Stimulated activated CD4-positive, alpha-beta T cell treated with anti-CD3 and anti-CD28 coated beads, Interleukin-1b, Interleukin-23, amount 100 ng/mL, for 48 hours (primary cell): ENCODE measurements around the gene RAF1.
"Not testable (repeated sequence)": the region's sequence is repeated elsewhere in the genome, so short reads cannot be mapped to it uniquely, and the experiment has no call there.

Experiments used
- DNase-seq: peaks from one replicate; pipeline ENCODE4 v3.0.0-alpha.2; 2020

The RAF1 gene

DNA sequence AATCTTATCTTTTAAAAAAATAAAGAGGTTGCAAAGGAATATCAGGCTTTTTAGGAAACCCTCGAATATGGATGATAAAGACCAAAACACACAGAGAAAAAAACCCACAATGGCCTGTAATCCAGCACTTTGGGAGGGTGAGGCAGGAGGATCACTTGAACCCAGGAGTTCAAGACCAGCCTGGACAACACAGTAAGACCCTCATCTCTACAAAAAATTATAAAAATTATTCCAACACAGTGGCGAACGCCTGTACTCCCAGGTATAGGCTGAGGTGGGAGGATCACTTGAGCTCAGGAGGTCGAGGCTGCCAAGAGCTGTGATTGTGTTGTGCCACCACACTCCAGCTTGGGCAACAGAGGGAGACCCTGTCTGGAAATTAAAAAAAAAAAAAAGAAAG lies 30.8 kb downstream of the RAF1 start:
- no peak for DNase-seq

DNA sequence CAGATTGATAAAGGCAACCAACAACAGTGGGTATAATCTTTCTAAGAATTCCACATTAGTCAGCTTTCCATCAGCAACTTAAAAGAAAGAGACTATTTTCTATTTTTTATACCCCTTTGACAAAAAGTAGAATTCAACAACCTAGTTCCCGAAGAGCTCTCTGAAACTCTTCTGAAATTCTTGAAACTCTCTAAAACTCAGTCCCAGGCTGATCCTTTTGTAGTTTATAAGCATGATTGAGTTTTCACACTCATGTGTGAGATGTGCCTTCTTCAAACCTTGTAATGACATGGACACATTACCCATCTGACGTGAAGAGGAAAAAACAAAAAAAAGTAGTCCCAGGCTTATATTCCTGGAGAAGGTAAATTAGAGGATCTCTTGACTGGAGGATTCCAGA lies 31.4 kb downstream of the RAF1 start:
- no peak for DNase-seq

DNA sequence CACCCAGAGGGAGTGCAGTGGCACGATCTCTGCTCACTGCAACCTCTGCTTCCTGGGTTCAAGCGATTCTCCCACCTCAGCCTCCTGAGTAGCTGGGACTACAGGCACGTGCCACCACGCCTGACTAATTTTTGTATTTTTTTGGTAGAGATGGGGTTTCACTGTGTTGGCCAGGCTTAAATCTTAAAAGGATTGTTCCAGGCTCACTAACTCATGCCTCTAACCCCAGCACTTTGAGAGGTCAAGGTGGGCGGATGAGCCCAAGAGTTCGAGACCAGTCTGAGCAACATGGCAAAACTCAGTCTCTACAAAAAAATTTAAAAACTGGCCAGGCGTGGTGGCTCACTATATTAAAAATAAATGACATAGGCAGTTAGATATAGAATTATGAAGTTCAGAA lies 33.1 kb downstream of the RAF1 start:
- DNase-seq: not testable (repeated sequence)

DNA sequence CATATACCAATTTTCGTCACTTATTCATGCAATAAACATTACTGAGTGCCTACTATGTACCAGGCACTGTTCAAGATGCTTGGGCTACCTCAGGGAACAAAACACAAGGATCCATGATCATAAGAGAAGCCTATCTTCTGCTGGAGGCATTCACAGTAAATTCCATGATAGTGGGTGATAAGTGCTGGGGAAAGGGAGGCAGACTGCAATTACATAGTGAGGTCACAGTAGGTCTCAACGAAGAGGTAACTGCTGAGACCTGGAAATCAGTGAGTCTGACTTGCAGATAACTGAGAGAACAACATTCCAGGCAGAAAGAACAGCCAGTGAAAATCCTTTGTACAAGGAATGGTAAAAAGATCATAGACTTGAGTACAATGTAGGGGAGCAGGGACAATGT lies 33.6 kb downstream of the RAF1 start:
- DNase-seq: no peak

DNA sequence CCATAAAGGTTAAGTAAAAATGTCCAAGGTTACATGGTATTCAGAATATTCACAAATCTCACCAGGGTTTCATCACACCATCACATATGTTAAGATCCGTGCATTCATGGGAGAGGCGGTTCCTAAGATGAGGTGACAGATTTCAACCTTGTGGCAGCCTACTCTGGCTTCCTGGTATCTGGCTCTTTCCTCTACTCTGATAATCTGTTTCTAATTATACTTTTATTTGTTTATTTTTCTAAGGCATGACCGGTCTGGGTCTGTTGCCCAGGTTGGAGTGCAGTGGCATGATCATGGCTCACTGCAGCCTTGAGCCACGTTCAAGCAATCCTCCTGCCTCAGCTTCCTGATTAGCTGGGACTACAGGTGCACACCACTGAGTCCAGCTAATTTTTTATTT lies 34.4 kb downstream of the RAF1 start:
- no peak for DNase-seq

DNA sequence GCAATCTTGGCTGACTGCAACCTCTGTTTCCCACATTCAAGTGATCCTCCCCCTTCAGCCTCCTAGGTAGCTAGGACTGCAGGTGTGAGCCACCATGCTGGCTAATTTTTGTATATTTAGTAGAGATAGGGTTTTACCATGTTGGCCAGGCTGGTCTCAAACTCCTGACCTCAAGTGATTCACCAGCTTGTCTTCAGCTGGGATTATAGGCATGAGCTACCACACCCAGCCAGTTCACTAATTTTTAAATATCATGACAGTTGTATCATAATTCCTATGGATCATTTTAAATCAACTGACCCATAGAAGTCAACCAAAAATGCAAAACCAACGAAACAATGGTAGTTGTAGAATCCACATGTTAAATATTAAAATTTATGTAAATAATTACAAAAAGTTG lies 35.1 kb downstream of the RAF1 start:
- no peak for DNase-seq

DNA sequence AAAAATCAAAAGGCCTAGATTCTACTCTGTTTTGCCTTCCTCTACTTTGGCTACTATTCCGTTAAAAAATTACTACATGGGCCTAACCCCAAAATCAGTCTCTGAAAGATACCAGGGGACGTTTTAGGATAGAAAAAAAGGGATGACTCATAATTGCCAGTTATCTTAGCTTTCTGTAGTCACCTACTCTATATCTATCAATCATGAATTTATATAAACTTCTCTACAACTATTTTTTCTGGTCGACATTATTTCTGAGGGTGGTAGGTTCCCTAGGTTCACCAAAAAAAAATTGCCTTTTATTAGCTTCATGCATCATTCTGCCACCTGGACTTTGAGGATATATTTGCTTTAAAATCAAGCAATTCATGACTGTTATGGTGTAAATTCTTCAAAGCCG lies 36.5 kb downstream of the RAF1 start:
- DNase-seq: no peak

DNA sequence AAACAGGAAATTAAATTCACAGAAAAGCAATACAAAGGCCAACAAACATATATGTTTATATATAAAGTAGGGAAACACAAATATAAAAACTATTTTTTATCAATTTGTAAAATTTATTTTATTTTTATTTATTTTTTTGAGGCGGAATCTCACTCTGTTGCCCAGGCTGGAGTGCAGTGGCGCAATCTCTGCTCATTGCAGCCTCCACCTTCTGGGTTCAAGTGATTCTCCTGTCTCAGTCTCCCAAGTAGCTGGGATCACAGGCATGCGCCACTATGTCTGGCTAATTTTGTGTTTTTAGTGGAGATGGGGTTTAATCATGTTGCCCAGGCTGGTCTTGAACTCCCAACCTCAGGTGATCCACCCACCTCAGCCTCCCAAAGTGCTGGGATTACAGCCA lies 39.0 kb downstream of the RAF1 start:
- not testable (repeated sequence) for DNase-seq

DNA sequence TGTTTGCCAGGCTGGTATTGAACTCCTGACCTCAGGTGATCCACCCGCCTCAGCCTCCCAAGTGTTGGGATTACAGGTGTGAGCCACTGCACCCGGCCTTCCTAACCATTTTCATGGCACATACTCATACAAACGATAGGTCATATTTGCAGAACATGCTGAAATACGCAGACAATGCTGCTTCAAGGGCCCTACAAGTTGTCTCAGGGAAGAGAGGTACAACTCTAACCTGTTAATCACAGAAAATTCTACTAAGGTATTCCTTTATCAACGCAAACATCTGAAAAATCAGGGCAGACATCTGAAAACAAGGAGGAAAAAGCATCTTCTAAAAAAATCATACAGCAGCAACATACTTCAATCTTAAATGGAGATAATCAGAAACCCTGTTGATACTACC lies 39.9 kb downstream of the RAF1 start:
- DNase-seq: no peak

DNA sequence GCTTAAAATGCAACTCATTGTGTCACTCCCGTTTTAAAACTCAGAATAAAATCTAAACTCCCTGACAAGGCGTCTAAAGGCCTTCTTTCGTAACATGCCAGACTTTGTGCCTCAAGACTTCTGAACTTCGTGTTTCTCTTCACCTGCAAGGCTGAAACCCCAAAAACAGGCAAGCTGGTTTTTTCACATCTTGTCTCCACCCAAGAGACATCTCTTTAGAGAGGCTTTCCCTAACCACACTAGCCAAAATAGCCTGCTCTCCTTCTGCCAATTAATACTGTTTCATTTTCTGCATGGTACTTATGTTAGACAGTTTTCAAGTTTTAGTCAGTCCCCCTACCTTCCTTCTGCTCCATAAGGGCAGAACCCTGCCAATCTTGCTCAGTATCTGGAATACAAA lies 41.6 kb downstream of the RAF1 start:
- DNase-seq: no peak

DNA sequence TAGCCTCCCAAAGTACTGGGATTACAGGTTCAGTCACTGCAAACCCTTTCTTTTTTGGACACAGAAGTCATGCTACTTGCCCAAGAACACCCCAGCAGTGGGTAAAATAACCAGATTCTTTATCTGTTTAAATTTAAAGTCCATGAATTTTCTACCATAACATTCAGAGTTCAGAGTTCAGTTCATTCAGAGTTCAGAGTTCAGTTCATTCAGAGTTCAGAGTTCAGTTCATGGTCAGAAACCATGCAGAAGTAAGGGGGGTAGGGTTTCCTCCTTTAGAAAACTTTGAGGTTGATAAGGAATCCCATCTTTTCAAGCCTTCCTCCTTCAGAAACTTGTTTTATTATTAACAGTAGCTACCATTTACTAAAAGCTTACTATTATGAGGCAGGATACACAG lies 43.2 kb downstream of the RAF1 start:
- DNase-seq: no peak

DNA sequence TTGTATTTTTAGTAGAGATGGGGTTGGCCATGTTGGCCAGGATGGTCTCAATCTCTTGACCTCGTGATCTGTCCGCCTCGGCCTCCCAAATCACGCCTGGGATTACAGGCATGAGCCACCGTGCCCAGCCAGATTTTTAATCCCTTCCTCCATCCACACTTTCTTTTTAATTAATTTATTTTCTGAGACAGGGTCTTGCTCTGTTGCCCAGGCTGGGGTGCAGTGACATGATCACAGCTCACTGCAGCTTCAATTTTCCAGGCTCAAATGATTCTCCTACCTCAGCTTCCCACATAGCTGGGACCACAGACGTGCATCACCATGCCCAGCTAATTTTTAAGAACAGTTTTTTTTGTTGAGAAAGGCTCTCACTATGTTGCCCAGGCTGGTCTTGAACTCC lies 43.6 kb downstream of the RAF1 start:
- DNase-seq: no peak

DNA sequence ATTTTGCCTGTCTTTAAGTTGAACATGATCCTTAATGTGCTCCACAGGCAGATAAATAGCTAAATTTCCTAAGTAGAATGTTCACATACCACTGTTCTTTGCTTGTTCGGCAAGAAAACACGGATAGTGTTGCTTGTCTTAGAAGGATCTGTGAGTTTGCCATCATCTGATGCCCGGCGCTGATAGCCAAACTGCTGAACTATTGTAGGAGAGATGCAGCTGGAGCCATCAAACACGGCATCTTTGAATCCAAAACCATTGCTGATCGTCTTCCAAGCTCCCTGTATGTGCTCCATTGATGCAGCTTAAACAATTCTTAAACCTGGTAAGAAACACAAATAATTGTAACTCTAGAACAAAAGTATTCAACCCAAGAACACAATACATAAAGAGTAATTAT lies 45.5 kb downstream of the RAF1 start:
- no peak for DNase-seq

DNA sequence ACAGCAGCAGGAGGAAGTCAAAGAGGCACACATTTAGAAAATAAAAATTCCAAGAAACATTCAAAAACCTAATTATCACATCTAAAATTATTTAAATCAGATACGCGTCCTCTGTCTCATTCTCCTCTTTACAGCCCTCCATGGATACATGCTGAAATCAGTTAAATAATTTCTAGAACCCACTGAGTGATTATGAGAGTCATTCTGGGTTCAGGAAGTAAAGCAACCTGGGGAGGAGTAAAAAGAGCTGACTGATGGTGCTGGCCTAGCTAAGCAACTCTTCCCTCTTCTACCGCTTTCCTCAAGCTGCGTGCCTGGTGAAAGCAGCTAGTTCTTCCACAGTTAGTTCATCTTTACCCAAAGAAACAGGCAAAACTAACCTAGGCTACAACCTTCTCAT lies 48.7 kb downstream of the RAF1 start:
- no peak for DNase-seq

DNA sequence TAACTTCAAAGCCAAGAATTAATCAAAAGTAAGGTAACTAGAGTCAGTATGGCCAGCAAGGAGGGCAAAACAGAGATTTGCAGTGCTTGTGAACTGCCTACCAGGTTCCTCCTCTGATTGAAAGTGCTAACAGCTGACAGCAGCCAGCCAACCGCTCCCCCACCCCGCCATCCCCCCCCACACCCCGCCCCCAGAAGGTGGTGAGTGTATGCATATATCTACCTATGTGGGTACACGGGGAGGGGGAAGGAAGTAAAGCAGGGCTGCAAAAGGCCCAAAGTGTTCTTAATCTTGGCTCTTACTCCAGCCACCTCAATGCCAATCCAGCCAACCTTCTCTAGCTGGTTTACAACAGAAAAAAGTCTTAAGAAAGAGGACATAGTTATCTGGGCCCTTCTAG lies 50.7 kb downstream of the RAF1 start:
- no peak for DNase-seq

DNA sequence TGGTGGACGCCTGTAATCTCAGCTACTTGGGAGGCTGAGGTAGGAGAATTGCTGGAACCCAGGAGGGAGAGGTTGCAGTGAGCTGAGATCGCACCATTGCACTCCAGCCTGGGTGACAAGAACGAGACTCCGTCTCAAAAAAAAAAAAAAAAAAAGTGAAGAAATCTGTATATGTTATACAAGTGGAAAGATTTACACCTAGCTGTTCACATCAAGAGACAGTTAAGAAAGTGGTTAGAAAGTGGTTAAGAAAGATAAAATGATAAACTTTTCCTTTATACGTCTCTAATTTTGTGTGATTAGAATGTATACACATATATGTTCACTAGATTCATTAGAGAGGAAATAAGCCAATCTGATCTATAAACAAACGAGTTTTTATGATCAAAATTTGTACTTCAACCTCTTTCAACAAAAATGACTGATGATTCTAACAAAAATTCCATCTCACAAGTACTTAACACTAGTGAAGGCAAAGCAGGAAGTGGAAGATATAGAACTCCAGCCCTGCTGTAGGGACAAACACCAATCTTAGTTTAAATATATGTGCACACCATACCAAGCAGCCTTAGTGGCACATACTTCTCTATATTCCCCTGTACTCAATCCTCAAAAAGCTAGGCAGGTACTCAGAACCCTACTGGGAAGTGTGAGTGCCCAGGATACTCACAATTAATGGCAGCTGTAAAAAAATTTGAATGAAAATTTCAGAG lies 51.2 kb downstream of the RAF1 start:
- DNase-seq: no peak

DNA sequence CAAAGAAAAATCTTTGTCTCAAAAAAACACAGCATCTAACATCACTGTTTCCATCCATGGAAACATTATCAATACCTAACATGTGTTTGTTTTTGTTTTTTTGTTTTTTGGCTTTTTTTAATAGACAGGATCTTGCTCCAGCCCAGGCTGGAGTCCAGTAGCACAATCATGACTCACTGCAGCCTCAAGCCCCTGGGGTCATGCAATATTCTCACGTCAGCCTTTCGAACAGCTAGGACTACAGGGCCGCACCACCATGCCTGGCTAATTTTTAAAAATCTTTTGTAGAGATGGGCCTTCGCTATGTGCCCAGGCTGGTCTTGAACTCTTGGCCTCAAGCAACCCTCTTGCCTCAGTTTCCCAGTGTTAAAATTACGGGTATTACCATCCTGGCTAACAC lies 52.8 kb downstream of the RAF1 start:
- no peak for DNase-seq

DNA sequence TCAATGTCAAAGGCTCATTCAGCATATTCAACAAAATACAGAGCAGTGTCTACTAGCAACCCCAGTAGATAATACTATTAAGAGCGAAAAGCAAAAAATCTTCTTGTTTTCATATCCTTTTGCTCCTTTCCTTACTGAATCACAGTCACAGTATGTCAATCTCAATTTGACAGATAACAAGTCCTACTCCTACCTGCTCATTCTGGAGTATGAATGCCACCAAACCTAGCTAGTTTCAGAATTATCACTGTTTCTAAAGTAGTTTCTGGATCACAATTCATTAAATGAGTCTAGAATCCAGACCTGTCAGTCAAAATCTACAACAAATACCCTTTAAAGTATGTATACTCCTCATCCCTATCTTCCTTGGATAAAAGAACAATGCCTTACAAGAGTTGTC lies 55.5 kb downstream of the RAF1 start:
- no peak for DNase-seq

DNA sequence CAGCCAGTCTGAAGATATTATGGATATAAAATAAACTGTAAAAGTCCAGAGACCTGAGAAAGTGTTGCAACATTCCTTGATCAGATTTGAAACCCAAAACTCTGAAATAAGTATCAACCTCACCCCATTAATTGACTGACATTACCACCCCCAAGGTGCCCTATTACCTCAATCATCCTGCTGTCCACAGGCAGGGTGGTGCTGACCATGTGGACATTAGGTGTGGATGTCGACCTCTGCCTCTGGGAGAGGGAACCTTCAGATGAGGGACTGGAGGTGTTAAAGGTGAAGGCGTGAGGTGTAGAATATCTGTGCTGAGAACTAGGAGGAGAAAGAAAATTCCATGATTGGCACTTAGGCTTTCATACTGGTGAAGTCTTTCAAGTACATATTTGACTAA lies 59.9 kb downstream of the RAF1 start:
- no peak for DNase-seq

DNA sequence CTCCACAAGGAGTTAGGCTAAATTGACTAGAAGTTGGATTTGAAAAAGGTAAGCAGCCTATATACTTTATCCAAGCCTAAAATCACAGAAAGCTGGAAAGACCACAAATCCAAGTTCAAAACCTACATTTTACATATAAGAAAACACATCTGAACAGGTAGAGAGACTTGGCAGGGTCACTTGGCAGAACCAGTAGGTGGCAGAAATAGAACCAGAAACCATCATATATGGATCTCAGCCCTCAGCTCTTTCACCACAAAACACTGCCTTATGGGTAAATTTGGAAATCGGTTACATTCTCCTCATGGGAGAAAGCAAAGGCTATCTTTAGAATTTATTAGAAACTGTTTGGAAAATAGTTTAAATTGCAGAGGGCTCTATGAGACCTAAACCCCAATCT lies 62.8 kb downstream of the RAF1 start:
- DNase-seq: no peak

DNA sequence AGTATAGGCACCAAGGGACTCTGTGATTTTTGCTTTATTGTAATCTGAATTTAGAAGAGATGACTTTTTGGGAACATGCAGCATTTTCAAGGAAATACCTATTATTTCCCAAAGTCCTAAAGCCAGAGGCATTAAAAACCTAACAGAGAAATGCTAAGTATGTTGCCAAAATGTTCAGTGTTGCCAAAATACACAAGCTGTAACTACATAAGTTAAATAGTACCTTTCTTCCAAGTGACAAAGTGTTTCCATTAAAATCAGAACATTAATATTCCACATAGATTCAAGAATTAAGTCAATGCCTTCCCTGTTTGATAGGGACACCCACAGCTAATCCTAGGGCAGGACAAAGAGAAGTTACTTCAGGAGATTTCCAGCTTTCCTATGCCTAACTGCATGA lies 65.0 kb downstream of the RAF1 start:
- no peak for DNase-seq

DNA sequence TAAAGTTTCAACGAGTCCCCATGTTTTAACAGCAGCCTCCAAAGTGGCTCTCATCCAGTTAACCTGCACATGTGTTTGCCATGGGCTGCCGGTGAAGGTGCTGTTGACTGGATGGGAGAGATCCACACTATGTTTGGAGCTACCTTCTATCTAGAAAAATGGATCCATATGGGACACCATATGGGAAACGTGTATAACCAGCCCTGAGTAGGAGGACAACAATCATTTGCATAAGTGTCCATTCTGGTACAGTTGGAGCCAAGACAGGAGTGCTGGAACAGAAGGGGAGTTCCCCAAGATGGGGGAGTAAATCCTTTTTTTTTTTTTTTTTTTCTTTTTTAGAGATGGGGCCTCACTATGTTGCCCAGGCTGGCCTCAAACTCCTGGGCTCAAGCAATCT lies 70.4 kb downstream of the RAF1 start:
- DNase-seq: no peak

DNA sequence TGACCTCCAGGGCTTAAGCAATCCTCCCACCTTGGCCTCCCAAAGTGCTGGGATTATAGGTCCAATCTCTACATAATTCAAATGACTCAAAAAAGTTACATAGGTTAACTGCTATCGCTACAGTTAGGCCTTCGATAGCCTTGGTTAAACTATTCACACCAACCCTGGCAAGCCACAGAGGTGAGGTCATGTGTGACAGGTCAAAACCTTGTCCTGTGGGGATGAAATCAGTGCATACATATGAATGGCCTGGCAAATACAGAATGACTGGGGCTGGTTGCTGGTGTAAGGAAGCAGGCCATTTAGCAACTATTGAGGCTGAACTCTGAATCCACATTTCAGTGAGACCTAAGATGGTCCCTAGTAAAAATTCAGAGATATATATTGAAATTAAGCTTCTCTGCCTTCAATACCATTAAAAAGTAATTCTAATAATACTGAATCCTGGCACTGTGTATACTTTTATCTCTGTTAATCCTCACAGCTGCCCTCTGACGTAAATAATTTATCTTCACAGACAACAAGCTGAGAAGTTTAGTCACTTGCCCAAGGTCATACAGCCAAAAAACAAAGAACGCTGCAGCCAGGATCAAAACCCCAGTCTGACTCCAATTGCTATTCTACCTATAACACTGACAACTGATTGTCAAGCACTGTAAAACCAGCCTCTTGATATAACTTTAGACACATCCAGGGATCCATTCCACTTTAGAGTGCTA lies 71.8 kb downstream of the RAF1 start:
- no peak for DNase-seq

DNA sequence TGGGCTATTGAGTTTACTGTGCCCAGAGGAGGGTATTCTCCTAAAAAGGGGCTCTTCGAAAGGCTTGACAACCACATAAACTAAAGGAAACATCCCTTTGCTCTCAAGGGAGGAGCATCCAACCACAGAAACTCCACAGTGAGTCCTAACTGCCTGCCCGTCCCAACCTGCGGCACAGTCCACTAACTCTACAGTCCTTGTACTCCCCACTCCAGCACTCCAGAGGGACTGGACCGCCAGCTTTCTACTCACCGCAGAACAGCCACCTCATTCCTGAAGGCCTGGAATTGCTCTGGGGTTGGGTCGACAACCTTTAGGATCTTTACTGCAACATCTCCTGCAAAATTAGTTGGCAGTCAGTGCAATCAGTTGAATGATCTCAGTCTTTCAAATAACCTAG lies 72.5 kb downstream of the RAF1 start:
- DNase-seq: no peak

DNA sequence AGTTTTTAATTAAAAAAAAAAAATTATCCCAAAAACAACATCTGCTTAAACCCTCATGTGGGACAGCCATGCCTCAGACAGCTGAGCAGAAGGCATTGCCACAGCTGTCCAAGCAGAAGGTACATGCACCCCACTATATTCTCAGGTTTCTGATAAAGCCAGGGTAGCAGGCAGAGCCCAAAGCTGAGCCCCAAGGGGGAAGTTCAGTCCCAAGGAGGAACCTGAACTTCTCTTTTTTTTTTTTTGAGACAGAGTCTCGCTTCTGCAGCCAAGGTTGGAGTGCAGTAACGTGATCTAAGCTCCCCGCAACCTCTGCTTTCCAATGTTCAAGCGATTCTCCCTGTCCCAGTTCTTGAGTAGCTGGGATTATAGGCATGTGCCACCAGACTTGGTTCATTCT lies 73.8 kb downstream of the RAF1 start:
- DNase-seq: no peak
